GM18867 (cell line): Measurements from ENCODE around the gene ARHGAP23.

Experiments
- ATAC-seq: cut with Tn5 transposase; IDR thresholded peaks from one replicate; pipeline ENCODE4 v1.9.1; 2021; ENCODE audit warnings: mild to moderate bottlenecking, moderate library complexity; ENCODE audit not compliant: unreplicated experiment

Gene ARHGAP23

GRCh38 chr17:38440614-38441397 is 12.5 kb downstream of the ARHGAP23 start:
- ATAC-seq = no peak

GRCh38 chr17:38441429-38442061 is 13.3 kb downstream of the ARHGAP23 start:
- no peak for ATAC-seq

GRCh38 chr17:38442548-38442947 is 14.3 kb downstream of the ARHGAP23 start:
- no peak for ATAC-seq

- no peak for ATAC-seq
Measured at GRCh38 chr17:38443356-38444031, 15.2 kb downstream of the ARHGAP23 start.

- peak; percentile 53 for ATAC-seq
Measured at GRCh38 chr17:38444151-38444550, 15.9 kb downstream of the ARHGAP23 start.

GRCh38 chr17:38447502-38448085 is 19.3 kb downstream of the ARHGAP23 start:
- ATAC-seq = no peak

GRCh38 chr17:38448208-38448771 is 20.0 kb downstream of the ARHGAP23 start:
- ATAC-seq = no peak

- no peak for ATAC-seq
Measured at GRCh38 chr17:38449364-38449763, 21.1 kb downstream of the ARHGAP23 start.

GRCh38 chr17:38450557-38451029 is 22.3 kb downstream of the ARHGAP23 start:
- no peak for ATAC-seq

GRCh38 chr17:38451030-38451839 is 23.0 kb downstream of the ARHGAP23 start:
- no peak for ATAC-seq

GRCh38 chr17:38451840-38452529 is 23.7 kb downstream of the ARHGAP23 start:
- no peak for ATAC-seq

- no peak for ATAC-seq
Measured at GRCh38 chr17:38452719-38453118, 24.5 kb downstream of the ARHGAP23 start.

GRCh38 chr17:38453951-38454421 is 25.7 kb downstream of the ARHGAP23 start:
- ATAC-seq = no peak

GRCh38 chr17:38454532-38454931 is 26.3 kb downstream of the ARHGAP23 start:
- ATAC-seq = no peak

- ATAC-seq = no peak
Measured at GRCh38 chr17:38455288-38455915, 27.1 kb downstream of the ARHGAP23 start.

GRCh38 chr17:38456031-38456815 is 28.0 kb downstream of the ARHGAP23 start:
- ATAC-seq = no peak

GRCh38 chr17:38457577-38458371 is 29.5 kb downstream of the ARHGAP23 start:
- ATAC-seq = no peak
